HEK293T (cell line): ENCODE results near the gene GFRA4.

ENCODE experiments used
- CTCF ChIA-PET: fragments of 350-600 bp; formaldehyde crosslinking; extraction: SDS; loops from one replicate; lab custom pipeline; 2021; ENCODE audit warnings: antibody characterized with exemption, inconsistent platforms; lab: Yijun Ruan, JAX
- POLR2A ChIA-PET: fragments of 350-600 bp; formaldehyde crosslinking; extraction: SDS; loops from one replicate; lab custom pipeline; 2020; ENCODE audit warnings: antibody characterized with exemption, inconsistent platforms; lab: Yijun Ruan, JAX
- DNase-seq: peaks from one replicate; pipeline ENCODE4 v3.0.0; 2012; ENCODE audit warnings: mixed read lengths; ENCODE audit errors: extremely low spot score
- ARNT ChIP-seq: fragments of 450-650 bp; IDR thresholded peaks from 2 replicates; pipeline ENCODE4 v1.6.1; 2017; ENCODE audit warnings: mild to moderate bottlenecking
- BHLHE40 ChIP-seq: fragments of 450-650 bp; IDR thresholded peaks from 2 replicates; pipeline ENCODE4 v1.6.1; 2016; ENCODE audit warnings: mild to moderate bottlenecking, moderate library complexity, borderline replicate concordance
- CTBP1 ChIP-seq: fragments of 450-650 bp; IDR thresholded peaks from 2 replicates; pipeline ENCODE4 v1.6.1; 2016; ENCODE audit warnings: borderline replicate concordance
- ELF4 ChIP-seq: fragments of 450-650 bp; IDR thresholded peaks from 2 replicates; pipeline ENCODE4 v1.6.1; 2017; ENCODE audit warnings: antibody characterized with exemption
- FOXA1 ChIP-seq: fragments of 450-650 bp; IDR thresholded peaks from 2 replicates; pipeline ENCODE4 v1.6.1; 2016; ENCODE audit warnings: mild to moderate bottlenecking
- FOXK2 ChIP-seq: fragments of 450-650 bp; IDR thresholded peaks from 2 replicates; pipeline ENCODE4 v1.6.1; 2016; ENCODE audit warnings: mild to moderate bottlenecking
- FOXM1 ChIP-seq: fragments of 450-650 bp; IDR thresholded peaks from 2 replicates; pipeline ENCODE4 v1.6.1; 2017; ENCODE audit warnings: mild to moderate bottlenecking, borderline replicate concordance
- HDGF ChIP-seq: fragments of 450-650 bp; IDR thresholded peaks from 2 replicates; pipeline ENCODE4 v1.6.1; 2017; ENCODE audit warnings: antibody characterized with exemption, borderline replicate concordance
- L3MBTL2 ChIP-seq: fragments of 450-650 bp; conservative IDR thresholded peaks from 2 replicates; pipeline ENCODE4 v1.6.1; 2016; ENCODE audit warnings: mild to moderate bottlenecking
- LEF1 ChIP-seq: fragments of 450-650 bp; IDR thresholded peaks from 2 replicates; pipeline ENCODE4 v1.6.1; 2017; ENCODE audit warnings: mild to moderate bottlenecking, borderline replicate concordance
- NFRKB ChIP-seq: fragments of 450-650 bp; IDR thresholded peaks from 2 replicates; pipeline ENCODE4 v1.6.1; 2016; ENCODE audit warnings: mild to moderate bottlenecking, moderate library complexity
- SP1 ChIP-seq: fragments of 450-650 bp; IDR thresholded peaks from 2 replicates; pipeline ENCODE4 v1.6.1; 2017
- SUZ12 ChIP-seq: fragments of 450-650 bp; IDR thresholded peaks from 2 replicates; pipeline ENCODE4 v1.6.1; 2016; ENCODE audit warnings: mild to moderate bottlenecking
- TARDBP ChIP-seq: fragments of 450-650 bp; IDR thresholded peaks from 2 replicates; pipeline ENCODE4 v1.6.1; 2016
- ZNF384 ChIP-seq: fragments of 450-650 bp; IDR thresholded peaks from 2 replicates; pipeline ENCODE4 v1.6.1; 2016
- TF ChIP-seq, protein P1 (sequence below): fragments of 450-650 bp; IDR thresholded peaks from 2 replicates; pipeline ENCODE4 v1.6.1; 2016

GFRA4 gene, protein sequence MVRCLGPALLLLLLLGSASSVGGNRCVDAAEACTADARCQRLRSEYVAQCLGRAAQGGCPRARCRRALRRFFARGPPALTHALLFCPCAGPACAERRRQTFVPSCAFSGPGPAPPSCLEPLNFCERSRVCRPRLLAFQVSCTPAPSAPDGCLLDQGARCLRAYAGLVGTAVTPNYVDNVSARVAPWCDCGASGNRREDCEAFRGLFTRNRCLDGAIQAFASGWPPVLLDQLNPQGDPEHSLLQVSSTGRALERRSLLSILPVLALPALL

DNA sequence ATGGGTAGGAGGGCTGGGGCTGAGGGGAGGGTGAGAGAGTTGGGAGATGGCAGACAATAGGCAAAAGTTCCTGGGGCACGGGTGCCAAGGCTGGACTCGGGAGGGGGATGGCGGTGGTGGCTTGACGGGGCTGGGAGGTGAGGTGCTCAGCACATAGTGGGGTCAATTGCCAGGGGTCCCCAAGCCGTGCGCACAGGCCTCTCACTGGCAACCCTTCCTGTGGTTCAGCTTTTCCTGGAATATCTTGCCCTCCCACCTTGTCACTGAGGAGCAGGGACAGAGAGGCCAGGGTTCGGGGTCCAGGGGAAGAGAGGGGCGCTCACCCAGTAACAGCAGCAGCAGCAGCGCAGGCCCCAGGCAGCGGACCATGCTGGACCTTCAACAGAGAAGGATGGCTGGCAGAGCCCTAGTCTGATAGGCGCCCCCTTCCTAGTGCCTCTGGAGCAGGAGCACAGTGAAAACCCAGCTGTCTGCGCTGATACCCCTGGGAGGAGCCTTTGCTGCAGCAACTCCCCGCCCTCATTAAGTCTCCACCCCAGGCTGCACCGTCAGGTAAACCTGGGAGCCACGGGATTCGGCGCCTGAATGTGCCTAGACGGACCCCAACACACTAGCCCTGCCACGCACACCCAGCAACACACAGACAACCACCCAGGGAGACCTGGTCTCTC lies at the start of gene GFRA4:
TSS of gene GFRA4 (minus strand) at position 369 of the 671 bp plus-strand sequence. CDS start at position 369, 0 bp downstream.
- no peak for DNase-seq
- no peak for TF ChIP-seq SUZ12
- no peak for TF ChIP-seq FOXA1
- TF ChIP-seq L3MBTL2, result no peak
- no peak for TF ChIP-seq FOXK2
- TF ChIP-seq, protein P1, sequence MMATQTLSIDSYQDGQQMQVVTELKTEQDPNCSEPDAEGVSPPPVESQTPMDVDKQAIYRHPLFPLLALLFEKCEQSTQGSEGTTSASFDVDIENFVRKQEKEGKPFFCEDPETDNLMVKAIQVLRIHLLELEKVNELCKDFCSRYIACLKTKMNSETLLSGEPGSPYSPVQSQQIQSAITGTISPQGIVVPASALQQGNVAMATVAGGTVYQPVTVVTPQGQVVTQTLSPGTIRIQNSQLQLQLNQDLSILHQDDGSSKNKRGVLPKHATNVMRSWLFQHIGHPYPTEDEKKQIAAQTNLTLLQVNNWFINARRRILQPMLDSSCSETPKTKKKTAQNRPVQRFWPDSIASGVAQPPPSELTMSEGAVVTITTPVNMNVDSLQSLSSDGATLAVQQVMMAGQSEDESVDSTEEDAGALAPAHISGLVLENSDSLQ, result no peak
- TF ChIP-seq SP1, result no peak
- CTCF ChIA-PET, result interaction anchor here (0.6 kb wide), 1 partner anchor 40 kb away, joined by 3 read pairs; no protein-coding TSS in a partner anchor
- POLR2A ChIA-PET, result no interaction called here

DNA sequence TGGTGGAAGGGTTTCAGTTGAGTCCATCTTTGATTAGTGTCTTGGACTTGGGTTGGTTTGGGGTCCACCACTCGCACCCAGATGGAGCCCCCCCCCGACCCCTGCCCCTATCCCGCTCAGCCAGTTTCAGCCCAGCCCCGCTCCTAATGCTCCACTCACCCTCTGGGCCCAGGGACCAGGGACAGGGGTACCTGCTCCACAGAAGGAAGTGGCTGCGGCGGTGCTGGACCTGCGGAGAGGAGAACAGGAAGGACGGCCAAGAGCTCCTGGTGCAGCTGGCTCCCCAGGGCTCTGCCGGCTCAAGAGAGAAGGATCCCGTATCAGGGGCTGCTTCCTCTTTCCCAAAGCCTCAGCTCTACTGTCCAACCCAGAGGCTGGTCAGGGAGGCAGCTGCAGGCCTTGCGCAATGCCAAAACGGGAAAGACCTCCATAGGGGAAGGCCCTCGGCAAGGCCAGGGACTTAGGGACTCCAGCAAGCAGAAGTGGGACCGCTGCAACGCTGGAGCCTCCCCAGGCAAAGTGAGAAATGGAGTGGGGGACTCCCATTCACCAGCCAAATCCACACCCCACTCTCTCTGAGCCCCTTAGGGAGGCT lies 49.2 kb upstream of the GFRA4 start, which contains the start of gene SIGLEC1:
TSS of gene SIGLEC1 (minus strand) at position 322 of the 595 bp plus-strand sequence. CDS start 5,472 bp downstream, outside the sequence.
- ChIA-PET POLR2A (no interaction called here), CTCF (no interaction called here)

DNA sequence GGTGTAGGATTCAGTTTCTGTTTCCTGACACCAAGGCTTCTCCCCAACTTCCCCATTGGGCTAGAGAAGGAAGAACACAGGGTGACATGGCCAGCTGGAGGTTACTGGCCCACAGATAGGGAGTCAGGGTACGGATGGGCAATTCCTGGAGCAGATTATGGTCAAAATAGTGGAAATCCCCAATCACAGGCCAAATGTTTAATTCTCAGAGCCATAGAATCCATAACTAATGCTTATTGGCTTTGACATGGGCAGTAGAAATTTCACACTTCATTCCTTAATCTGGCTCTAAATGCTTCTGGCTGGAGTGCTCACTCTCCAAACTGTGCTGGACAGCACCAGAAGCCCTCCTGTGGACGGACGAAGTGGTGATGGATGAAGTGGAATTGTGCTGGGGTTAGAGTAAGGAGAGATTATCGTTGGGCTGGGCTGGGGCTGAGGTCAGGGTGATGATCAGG lies 48.3 kb upstream of the GFRA4 start:
- TF ChIP-seq FOXK2 (no peak), ELF4 (no peak), L3MBTL2 (no peak), LEF1 (no peak), SUZ12 (no peak), BHLHE40 (no peak), SP1 (no peak), CTBP1 (no peak)
- ChIA-PET POLR2A (interaction anchor here (0.8 to 1.4 kb wide), 4 partner anchors 16 to 56 kb away, joined by 4 to 6 read pairs (median 4); partner anchors contain the start of gene ADISSP), CTCF (interaction anchor here (0.7 to 2.6 kb wide), 21 partner anchors 9 to 1859 kb away, joined by 3 to 28 read pairs (median 4); no protein-coding TSS in a partner anchor)
- no peak for DNase-seq

More for the DNA sequence above, 49.2 kb upstream of the GFRA4 start, which contains the start of gene SIGLEC1:
- no peak for TF ChIP-seq FOXK2
- no peak for TF ChIP-seq LEF1
- TF ChIP-seq FOXM1, result no peak
- no peak for TF ChIP-seq SUZ12
- no peak for TF ChIP-seq ELF4
- no peak for TF ChIP-seq CTBP1
- TF ChIP-seq NFRKB, result no peak
- TF ChIP-seq, protein P1, result no peak
- TF ChIP-seq ZNF384, result no peak
- TF ChIP-seq SP1, result no peak
- TF ChIP-seq HDGF, result no peak
- no peak for DNase-seq

DNA sequence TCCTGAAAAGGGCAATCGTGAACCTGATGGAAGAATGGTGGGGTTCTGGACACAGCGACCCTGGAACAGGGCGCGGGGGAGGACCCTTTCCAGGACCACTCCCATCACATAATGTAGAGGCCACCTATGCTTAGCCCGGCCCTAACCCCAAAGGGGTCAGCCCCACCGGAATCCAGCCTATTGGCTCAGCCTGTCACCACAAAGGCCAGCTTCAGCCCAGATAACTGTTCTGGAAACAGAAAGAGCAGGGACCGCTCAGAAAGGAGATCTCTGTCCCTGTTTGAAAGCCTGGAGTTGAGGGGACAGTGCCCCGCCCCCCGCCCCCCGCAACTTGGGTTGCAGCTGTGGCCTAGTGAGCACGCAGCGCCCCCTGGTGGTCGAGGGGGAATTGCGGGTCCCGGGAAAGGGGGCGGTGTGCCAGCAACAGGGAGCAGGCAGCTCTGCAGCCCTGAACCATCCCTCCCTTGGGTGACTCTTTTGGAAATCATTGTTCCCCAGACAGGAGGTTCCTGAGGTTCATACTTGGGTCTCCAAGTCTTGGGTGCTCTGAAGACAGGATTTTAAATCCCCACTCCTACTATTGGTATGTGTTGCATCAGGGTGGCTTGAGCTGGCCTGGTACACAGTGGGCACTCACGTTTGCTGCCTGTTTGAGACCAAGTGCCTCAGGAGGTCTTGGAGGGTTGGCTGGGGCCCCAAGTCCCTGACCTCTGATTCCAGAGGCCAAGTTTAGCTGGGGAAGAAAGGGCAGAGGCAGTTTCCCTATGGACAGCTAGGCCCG lies 47.7 kb upstream of the GFRA4 start:
- CTCF ChIA-PET, result interaction anchor here (0.7 to 2.6 kb wide), 24 partner anchors 10 to 1859 kb away, joined by 3 to 28 read pairs (median 4); no protein-coding TSS in a partner anchor
- DNase-seq, result peak; percentile 87
- POLR2A ChIA-PET, result interaction anchor here (0.8 to 1.4 kb wide), 4 partner anchors 16 to 57 kb away, joined by 4 to 6 read pairs (median 4); partner anchors contain the start of gene ADISSP
- TF ChIP-seq FOXA1 (no peak), BHLHE40 (no peak), LEF1 (no peak), SUZ12 (no peak)

DNA sequence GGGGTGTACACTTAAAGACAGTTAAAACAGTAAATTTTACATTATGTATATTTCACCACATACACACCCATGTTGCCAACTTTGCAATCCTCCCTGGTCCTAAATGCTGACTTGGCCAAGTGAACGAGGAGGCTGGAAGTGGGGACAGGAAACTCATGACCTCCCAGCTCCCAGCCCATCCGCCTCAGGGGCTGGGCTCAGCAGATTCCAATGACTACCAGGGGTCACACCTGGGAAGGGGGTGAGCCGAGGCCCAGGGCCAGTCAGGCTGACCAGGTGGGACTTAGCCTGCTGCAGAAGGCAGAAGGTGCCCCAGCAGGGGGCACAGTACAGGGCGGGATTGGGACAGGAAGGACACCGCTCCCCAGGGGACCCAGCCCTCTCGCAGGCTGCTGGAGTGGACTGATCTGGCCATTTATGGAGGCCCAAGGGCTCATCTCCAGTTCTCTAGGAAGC lies 46.8 kb upstream of the GFRA4 start:
- CTCF ChIA-PET, result interaction anchor here (0.5 to 2.6 kb wide), 13 partner anchors 11 to 237 kb away, joined by 3 to 28 read pairs (median 5); no protein-coding TSS in a partner anchor

More for the DNA sequence above, 46.8 kb upstream of the GFRA4 start:
- TF ChIP-seq ZNF384 (no peak), FOXM1 (no peak), BHLHE40 (no peak), HDGF (no peak), NFRKB (no peak), ELF4 (no peak), TARDBP (no peak), CTBP1 (no peak), L3MBTL2 (no peak), SP1 (no peak), SUZ12 (no peak), LEF1 (no peak), FOXA1 (no peak), ARNT (no peak), FOXK2 (no peak)
- TF ChIP-seq, protein P1, result no peak
- POLR2A ChIA-PET, result interaction anchor here (1.2 to 1.4 kb wide), 2 partner anchors 22 to 35 kb away, joined by 5 to 6 read pairs; no protein-coding TSS in a partner anchor
- no peak for DNase-seq
